K562 (cell line): Measurements from ENCODE around the gene FLAD1. TPM values are rescaled to one million over a fixed set of nuclear protein-coding genes. Genes with fewer than 3 reads are reported as not detected.
A peak's percentile ranks its signal among the peaks of the same experiment; 100 is the strongest.

ENCODE experiments used
- CCAR2 ChIP-seq: fragments of 200-400 bp; formaldehyde crosslinking; IDR thresholded peaks from 2 replicates; pipeline ENCODE4 v1.6.1; 2017; ENCODE audit warnings: mild to moderate bottlenecking, low read depth, low read length
- HEY1 ChIP-seq: fragments of 250-450 bp; sonication (Bioruptor Pico); IDR thresholded peaks from 2 replicates; pipeline ENCODE4 v1.5.0; 2020; ENCODE audit warnings: mild to moderate bottlenecking, moderate library complexity, borderline replicate concordance
- JUN ChIP-seq, 2 experiments: sonication (generic) in 1 of 2; formaldehyde crosslinking in 1 of 2; IDR thresholded peaks; 2 replicates each; pipeline versions ENCODE4 v1.6.1 to v1.8.0; 2012 to 2022; ENCODE audit warnings: borderline replicate concordance in 2 of 2, mild to moderate bottlenecking in 2 of 2, improper control_type of control experiment in 1 of 2, low read depth in 1 of 2, low read length in 1 of 2, missing genetic modification reagents in 1 of 2
- MCM7 ChIP-seq, 2 experiments: fragments of 450-650 bp; IDR thresholded peaks; 2 replicates each; pipeline ENCODE4 v1.6.1; 2016 to 2018
- NFIC ChIP-seq: fragments of 450-650 bp; IDR thresholded peaks from 2 replicates; pipeline ENCODE4 v1.6.1; 2017; ENCODE audit warnings: mild to moderate bottlenecking, inconsistent platforms
- RBFOX2 ChIP-seq: fragments of 200-400 bp; formaldehyde crosslinking; IDR thresholded peaks from 2 replicates; pipeline ENCODE4 v1.6.1; 2017; ENCODE audit warnings: low read depth, mild to moderate bottlenecking, low read length, moderate library complexity
- RFX1 ChIP-seq: fragments of 450-650 bp; IDR thresholded peaks from 2 replicates; pipeline ENCODE4 v1.6.1; 2016; ENCODE audit warnings: mild to moderate bottlenecking, moderate library complexity
- SP2 ChIP-seq: IDR thresholded peaks from 2 replicates; pipeline ENCODE4 v1.6.1; 2011; ENCODE audit warnings: mild to moderate bottlenecking, low read depth, low read length, moderate library complexity; ENCODE audit not compliant: poor library complexity, severe bottlenecking; ENCODE audit errors: extremely low read depth
- TCF3 ChIP-seq: sonication (generic); formaldehyde crosslinking; IDR thresholded peaks from 2 replicates; pipeline ENCODE4 v1.4.0; 2020; ENCODE audit warnings: mild to moderate bottlenecking, missing genetic modification reagents
- ZNF134 ChIP-seq: fragments of 250-450 bp; sonication (Bioruptor Pico); conservative IDR thresholded peaks from 2 replicates; pipeline ENCODE4 v1.4.0; 2020
- polyA plus RNA-seq, 8 experiments: library from polyadenylated mRNA; depleted of rRNA in 4 of 8; stranded (reverse) in 5 of 8; unstranded in 3 of 8; fragments of >200 nt; fragmentation: Nextera tagmentation in 2 of 8; fragmentation: Illumina TruSeq in 1 of 8; extraction: Ambion mirVana in 2 of 8; extraction: Trizol in 1 of 8; gene quantifications; 2 replicates each; pipeline versions ENCODE4 v1.2.1 to v1.2.3, GENCODE V29; 2011 to 2014; ENCODE audit warnings: inconsistent platforms in 1 of 8, missing spikeins in 1 of 8
- total RNA-seq, 7 experiments: library from RNA; depleted of rRNA in 6 of 7; stranded (reverse); fragments of >200 nt in 6 of 7; fragmentation: Illumina TruSeq in 2 of 7; extraction: Trizol in 2 of 7; gene quantifications; 2 replicates each; pipeline versions ENCODE4 v1.2.1 to v1.2.3, GENCODE V29; 2011 to 2021; ENCODE audit warnings: low replicate concordance in 1 of 7
- TF ChIP-seq, protein P1 (sequence below): fragments of 450-650 bp; IDR thresholded peaks from 2 replicates; pipeline ENCODE4 v1.6.1; 2017; ENCODE audit warnings: antibody characterized with exemption
- TF ChIP-seq, protein P2 (sequence below): sonication (generic); formaldehyde crosslinking; IDR thresholded peaks from 2 replicates; pipeline ENCODE4 v1.8.0; 2023; ENCODE audit warnings: mild to moderate bottlenecking, missing genetic modification reagents
- TF ChIP-seq, protein P3 (sequence below): sonication (generic); formaldehyde crosslinking; IDR thresholded peaks from 2 replicates; pipeline ENCODE4 v1.8.0; 2023; ENCODE audit warnings: missing genetic modification reagents, mild to moderate bottlenecking, borderline replicate concordance
- TF ChIP-seq, protein P4 (sequence below): sonication (generic); formaldehyde crosslinking; IDR thresholded peaks from 2 replicates; pipeline ENCODE4 v1.8.0; 2022; ENCODE audit warnings: mild to moderate bottlenecking, missing genetic modification reagents
- TF ChIP-seq, protein P5 (sequence below): fragments of 200-400 bp; formaldehyde crosslinking; IDR thresholded peaks from 2 replicates; pipeline ENCODE4 v1.6.1; 2017; ENCODE audit warnings: mild to moderate bottlenecking, low read depth, low read length, moderate library complexity

Gene FLAD1
- total and polyA plus RNA-seq, 9 of the 15 experiments (the other 6 are each of a cell fraction or from before 2014, with no cell fraction given): 24.9 to 85.8 (median 67.0) TPM

DNA sequence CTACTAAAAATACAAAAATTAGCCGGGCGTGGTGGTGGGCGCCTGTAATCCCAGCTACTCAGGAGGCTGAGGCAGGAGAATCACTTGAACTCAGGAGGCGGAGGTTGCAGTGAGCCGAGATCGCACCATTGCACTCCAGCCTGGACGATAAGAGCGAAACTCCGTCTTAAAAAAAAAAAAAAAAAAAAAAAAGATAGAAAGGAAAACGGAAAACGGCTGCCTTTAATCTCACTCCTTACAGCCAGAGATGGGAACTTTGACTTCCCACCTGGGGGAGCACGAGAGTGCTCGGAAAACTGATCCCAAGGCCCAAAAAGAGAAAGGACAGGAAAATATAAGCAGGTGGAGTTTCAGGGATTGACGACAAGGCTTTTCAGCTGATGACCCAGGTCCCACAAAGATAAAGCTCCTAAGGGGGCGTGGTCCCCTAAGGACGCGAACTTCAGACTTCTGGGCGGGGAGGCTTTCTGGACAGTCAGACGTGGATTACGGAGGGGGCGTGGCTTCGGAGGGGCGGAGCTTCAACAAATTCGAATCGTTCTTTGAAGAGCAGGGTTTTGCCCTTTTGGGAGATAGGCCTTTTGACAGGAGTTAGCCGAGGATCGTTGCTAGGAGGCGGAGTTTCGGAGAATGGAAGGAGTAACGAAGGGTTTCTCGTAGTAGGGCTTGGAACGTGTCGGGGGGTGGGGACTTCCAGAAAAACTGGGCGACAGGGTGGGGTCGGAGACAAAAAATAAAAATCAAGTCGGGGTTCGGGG is 9.6 kb upstream of the FLAD1 start (continued):
- TF ChIP-seq TCF3 (peak; percentile 49; the same call in 1 of the 2 replicates), MCM7 (IDR thresholded peaks at IDR 0.05) (no peak), RBFOX2 (no peak), NFIC (peak; percentile 17; the same call in 1 of the 2 replicates), CCAR2 (no peak), HEY1 (CRISPR knock-in tag) (no peak), RFX1 (no peak; the same call in 1 of the 2 replicates), JUN (IDR thresholded peaks at IDR 0.05; ENCODE audit: borderline replicate concordance, low read depth, low read length) (no peak), JUN (CRISPR knock-in tag; IDR thresholded peaks at IDR 0.05; ENCODE audit: borderline replicate concordance) (no peak), SP2 (no peak), ZNF134 (no peak)
- TF ChIP-seq, protein P1, sequence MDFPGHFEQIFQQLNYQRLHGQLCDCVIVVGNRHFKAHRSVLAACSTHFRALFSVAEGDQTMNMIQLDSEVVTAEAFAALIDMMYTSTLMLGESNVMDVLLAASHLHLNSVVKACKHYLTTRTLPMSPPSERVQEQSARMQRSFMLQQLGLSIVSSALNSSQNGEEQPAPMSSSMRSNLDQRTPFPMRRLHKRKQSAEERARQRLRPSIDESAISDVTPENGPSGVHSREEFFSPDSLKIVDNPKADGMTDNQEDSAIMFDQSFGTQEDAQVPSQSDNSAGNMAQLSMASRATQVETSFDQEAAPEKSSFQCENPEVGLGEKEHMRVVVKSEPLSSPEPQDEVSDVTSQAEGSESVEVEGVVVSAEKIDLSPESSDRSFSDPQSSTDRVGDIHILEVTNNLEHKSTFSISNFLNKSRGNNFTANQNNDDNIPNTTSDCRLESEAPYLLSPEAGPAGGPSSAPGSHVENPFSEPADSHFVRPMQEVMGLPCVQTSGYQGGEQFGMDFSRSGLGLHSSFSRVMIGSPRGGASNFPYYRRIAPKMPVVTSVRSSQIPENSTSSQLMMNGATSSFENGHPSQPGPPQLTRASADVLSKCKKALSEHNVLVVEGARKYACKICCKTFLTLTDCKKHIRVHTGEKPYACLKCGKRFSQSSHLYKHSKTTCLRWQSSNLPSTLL: no peak
- TF ChIP-seq, protein P2, sequence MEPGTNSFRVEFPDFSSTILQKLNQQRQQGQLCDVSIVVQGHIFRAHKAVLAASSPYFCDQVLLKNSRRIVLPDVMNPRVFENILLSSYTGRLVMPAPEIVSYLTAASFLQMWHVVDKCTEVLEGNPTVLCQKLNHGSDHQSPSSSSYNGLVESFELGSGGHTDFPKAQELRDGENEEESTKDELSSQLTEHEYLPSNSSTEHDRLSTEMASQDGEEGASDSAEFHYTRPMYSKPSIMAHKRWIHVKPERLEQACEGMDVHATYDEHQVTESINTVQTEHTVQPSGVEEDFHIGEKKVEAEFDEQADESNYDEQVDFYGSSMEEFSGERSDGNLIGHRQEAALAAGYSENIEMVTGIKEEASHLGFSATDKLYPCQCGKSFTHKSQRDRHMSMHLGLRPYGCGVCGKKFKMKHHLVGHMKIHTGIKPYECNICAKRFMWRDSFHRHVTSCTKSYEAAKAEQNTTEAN (CRISPR knock-in tag): no peak
- TF ChIP-seq, protein P3, sequence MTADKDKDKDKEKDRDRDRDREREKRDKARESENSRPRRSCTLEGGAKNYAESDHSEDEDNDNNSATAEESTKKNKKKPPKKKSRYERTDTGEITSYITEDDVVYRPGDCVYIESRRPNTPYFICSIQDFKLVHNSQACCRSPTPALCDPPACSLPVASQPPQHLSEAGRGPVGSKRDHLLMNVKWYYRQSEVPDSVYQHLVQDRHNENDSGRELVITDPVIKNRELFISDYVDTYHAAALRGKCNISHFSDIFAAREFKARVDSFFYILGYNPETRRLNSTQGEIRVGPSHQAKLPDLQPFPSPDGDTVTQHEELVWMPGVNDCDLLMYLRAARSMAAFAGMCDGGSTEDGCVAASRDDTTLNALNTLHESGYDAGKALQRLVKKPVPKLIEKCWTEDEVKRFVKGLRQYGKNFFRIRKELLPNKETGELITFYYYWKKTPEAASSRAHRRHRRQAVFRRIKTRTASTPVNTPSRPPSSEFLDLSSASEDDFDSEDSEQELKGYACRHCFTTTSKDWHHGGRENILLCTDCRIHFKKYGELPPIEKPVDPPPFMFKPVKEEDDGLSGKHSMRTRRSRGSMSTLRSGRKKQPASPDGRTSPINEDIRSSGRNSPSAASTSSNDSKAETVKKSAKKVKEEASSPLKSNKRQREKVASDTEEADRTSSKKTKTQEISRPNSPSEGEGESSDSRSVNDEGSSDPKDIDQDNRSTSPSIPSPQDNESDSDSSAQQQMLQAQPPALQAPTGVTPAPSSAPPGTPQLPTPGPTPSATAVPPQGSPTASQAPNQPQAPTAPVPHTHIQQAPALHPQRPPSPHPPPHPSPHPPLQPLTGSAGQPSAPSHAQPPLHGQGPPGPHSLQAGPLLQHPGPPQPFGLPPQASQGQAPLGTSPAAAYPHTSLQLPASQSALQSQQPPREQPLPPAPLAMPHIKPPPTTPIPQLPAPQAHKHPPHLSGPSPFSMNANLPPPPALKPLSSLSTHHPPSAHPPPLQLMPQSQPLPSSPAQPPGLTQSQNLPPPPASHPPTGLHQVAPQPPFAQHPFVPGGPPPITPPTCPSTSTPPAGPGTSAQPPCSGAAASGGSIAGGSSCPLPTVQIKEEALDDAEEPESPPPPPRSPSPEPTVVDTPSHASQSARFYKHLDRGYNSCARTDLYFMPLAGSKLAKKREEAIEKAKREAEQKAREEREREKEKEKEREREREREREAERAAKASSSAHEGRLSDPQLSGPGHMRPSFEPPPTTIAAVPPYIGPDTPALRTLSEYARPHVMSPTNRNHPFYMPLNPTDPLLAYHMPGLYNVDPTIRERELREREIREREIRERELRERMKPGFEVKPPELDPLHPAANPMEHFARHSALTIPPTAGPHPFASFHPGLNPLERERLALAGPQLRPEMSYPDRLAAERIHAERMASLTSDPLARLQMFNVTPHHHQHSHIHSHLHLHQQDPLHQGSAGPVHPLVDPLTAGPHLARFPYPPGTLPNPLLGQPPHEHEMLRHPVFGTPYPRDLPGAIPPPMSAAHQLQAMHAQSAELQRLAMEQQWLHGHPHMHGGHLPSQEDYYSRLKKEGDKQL (CRISPR knock-in tag): no peak
- TF ChIP-seq, protein P4, sequence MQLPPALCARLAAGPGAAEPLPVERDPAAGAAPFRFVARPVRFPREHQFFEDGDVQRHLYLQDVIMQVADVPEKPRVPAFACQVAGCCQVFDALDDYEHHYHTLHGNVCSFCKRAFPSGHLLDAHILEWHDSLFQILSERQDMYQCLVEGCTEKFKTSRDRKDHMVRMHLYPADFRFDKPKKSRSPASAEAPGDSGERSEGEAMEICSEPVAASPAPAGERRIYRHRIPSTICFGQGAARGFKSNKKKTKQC (CRISPR knock-in tag): no peak
- TF ChIP-seq, protein P5, sequence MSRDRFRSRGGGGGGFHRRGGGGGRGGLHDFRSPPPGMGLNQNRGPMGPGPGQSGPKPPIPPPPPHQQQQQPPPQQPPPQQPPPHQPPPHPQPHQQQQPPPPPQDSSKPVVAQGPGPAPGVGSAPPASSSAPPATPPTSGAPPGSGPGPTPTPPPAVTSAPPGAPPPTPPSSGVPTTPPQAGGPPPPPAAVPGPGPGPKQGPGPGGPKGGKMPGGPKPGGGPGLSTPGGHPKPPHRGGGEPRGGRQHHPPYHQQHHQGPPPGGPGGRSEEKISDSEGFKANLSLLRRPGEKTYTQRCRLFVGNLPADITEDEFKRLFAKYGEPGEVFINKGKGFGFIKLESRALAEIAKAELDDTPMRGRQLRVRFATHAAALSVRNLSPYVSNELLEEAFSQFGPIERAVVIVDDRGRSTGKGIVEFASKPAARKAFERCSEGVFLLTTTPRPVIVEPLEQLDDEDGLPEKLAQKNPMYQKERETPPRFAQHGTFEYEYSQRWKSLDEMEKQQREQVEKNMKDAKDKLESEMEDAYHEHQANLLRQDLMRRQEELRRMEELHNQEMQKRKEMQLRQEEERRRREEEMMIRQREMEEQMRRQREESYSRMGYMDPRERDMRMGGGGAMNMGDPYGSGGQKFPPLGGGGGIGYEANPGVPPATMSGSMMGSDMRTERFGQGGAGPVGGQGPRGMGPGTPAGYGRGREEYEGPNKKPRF: no peak
